SK-N-MC (cell line): ENCODE data around the gene HEATR5A.
"Not testable (repeated sequence)": the region's sequence is repeated elsewhere in the genome, so short reads cannot be mapped to it uniquely, and the experiment has no call there.

Experiments used
- DNase-seq: peaks from one replicate; pipeline ENCODE4 v3.0.0-alpha.2; 2011; ENCODE audit warnings: low read depth, low spot score
- H3K27ac ChIP-seq: fragments of 200-600 bp; sonication (generic); 2 replicates; pipeline ENCODE4 v1.5.1; 2016; ENCODE audit warnings: mixed run types
- H3K36me3 ChIP-seq: fragments of 200-600 bp; sonication (generic); 2 replicates; pipeline ENCODE4 v1.6.1; 2017; ENCODE audit warnings: antibody characterized with exemption, low read length, mixed read lengths; ENCODE audit not compliant: insufficient read depth
- H3K4me3 ChIP-seq: fragments of 200-600 bp; sonication (generic); 2 replicates; pipeline ENCODE4 v1.5.1; 2016
- H3K9ac ChIP-seq: fragments of 200-600 bp; sonication (generic); 2 replicates; pipeline ENCODE4 v1.8.0; 2017; ENCODE audit warnings: mixed run types, mixed read lengths; ENCODE audit not compliant: insufficient read length
- H3K9me3 ChIP-seq: fragments of 200-600 bp; sonication (generic); 2 replicates; pipeline ENCODE4 v1.6.1; 2017; ENCODE audit warnings: low read depth, mild to moderate bottlenecking, antibody characterized with exemption, low read length, moderate library complexity, mixed read lengths
- EZH2 ChIP-seq: fragments of 200-600 bp; sonication (generic); IDR thresholded peaks from one replicate; pipeline ENCODE4 v1.6.1; 2017; ENCODE audit warnings: antibody characterized with exemption
- FOXP2 ChIP-seq: optimal IDR thresholded peaks from 2 replicates; pipeline ENCODE3; 2011; ENCODE audit warnings: mild to moderate bottlenecking, moderate library complexity; ENCODE audit not compliant: insufficient read depth; ENCODE audit errors: extremely low read length, control extremely low read depth
- POLR2AphosphoS5 ChIP-seq: IDR thresholded peaks from 2 replicates; pipeline ENCODE4 v1.6.1; 2012; ENCODE audit warnings: mild to moderate bottlenecking, low read depth, low read length, borderline replicate concordance

HEATR5A gene

DNA sequence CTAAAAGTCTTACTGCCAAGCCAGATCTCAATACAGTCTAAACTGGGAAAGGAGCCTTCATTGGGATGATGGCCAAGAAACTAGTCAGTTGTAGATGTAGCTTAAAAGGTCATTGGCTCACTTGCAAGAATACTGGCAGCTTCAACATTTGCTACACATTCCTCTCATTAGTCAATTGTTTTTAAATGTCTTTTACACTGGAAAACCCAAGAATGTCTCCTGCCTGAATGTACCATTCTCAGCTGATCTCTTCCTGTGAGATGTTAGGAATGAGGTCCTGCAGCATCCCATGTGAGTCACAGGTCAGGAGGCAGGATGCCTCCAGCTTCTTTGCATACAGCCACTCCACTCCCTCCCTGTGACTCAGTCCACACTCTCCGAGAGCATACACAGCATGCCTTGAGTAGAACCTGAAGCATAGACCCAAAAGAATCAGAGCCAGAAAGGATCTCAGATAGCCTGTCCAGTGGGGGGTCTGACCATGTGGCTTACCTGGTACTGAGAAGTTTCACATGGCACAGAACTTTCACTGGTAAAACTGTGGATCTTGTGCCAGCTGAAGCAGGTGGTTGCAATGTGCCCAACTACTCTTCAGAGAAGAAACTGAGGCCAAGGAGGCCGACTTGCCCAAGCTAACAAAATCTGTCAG is 156.7 kb downstream of the HEATR5A start:
- no peaks in the 10 kb centered on the region for H3K36me3 ChIP-seq
- no peak overlapping the region for H3K27ac ChIP-seq
- no peak overlapping the region for H3K9ac ChIP-seq
- no peak overlapping the region for H3K4me3 ChIP-seq
- DNase-seq: no peak
- H3K9me3 ChIP-seq: no peaks in the 10 kb centered on the region
- no peak for TF ChIP-seq EZH2
- no peak for TF ChIP-seq POLR2AphosphoS5
- TF ChIP-seq FOXP2: no peak

DNA sequence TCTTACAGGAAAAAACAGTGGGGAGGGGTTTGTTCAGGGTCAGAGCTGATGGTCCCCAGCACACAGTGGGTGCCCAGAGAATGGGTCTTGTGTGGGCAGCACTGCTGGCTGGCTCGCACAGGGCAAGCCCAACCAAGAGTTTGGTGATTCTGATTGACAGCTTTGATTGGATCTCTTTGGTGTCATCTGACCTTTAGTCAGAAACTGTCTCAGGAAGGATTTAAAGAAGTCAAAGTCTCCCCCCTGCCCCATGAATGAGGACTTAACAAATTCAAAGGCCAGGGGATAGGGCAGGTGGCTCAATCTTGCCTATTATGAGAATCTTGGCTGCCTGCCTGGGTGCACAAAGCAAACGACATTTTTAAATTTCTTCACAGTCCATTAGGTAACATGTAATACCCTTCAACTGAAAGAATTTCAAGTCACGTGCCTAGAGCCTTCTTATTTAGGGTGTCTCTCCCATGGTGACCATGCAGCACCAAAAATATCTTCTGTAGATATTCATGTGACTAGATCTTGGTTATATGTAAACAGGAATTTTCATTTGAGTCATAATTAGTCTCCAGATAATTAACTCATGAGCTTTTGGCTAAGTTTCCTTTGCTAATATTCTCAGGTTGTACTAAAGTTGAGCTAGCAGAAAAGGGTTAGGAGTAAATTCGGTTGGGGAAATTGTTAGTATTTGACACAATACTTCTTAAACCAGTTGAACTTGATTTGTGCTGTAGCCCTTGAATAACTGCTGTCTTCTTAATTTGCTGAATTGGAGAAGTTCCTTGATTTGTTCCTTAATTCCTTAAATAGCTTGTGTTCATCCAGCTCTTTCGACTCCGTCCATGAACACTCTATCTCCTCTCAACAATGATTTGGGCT is 158.3 kb downstream of the HEATR5A start:
- Histone ChIP-seq H3K9ac (no peak overlapping the region), H3K27ac (no peak overlapping the region), H3K9me3 (no peaks in the 10 kb centered on the region), H3K36me3 (no peaks in the 10 kb centered on the region), H3K4me3 (no peak overlapping the region)
- DNase-seq: no peak
- TF ChIP-seq EZH2: no peak
- no peak for TF ChIP-seq FOXP2
- TF ChIP-seq POLR2AphosphoS5: no peak

DNA sequence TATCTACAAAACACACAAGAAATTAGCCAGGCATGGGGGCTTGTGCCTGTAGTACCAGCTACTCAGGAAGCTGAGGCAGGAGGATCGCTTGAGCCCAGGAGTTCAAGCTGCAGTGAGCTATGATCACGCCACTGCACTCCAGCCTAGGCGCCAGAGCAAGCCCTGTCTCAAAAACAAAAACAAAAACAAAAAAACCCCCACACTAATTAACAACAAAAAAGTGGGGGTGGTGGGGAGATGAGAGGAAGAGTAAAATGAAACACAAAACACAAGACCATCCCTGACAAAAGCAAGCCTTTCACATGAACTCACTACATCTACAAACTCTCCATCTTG is 158.9 kb downstream of the HEATR5A start:
- no peaks in the 10 kb centered on the region for H3K36me3 ChIP-seq
- no peak overlapping the region for H3K9ac ChIP-seq
- no peak for DNase-seq
- H3K27ac ChIP-seq: no peak overlapping the region
- no peak overlapping the region for H3K4me3 ChIP-seq
- no peaks in the 10 kb centered on the region for H3K9me3 ChIP-seq
- TF ChIP-seq FOXP2 (no peak), EZH2 (no peak), POLR2AphosphoS5 (no peak)

DNA sequence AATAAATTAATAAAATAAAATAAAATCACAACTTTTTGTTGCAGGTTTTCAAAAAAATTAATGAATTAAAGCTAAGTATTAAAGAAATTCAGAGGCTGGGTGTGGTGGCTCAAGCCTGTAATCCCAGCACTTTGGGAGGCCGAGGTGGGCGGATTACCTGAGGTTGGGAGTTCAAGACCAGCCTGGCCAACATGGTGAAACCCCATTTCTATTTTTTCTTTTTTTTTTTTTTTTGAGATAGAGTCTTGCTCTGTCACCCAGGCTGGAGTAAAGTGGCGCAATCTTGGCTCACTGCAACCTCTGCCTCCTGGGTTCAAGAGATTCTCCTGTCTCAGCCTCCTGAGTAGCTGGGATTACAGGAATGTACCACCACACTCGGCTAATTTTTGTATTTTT is 161.3 kb downstream of the HEATR5A start:
- DNase-seq, H3K9me3 ChIP-seq, H3K27ac ChIP-seq, H3K36me3 ChIP-seq, H3K9ac ChIP-seq, H3K4me3 ChIP-seq: not testable (repeated sequence)

DNA sequence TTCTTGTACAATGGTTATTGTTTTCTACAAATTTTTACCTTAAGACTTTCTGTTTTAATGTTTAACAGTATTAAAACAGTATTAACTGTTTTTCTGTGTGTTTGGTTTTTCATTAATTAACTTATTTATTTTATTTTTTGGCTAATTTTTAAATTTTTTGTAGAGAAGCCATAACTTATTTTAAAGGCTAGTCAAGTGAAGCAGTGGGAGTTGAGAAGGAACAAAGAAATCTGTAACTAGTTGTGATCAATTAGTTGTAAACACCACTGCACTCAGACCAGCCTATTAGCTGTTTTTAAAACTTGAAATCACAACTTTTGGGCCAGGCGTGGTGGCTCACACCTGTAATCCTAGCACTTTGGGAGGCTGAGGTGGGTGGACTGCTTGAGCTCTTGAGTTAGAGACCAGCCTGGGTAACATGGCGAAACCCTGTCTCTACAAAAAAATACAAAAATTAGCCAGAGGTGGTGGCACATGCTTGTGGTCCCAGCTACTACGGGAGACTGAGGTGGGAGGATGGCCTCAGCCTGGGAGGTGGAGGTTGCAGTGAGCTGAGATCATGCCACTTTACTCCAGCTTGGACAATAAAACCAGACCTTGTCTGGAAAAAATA is 161.8 kb downstream of the HEATR5A start:
- Histone ChIP-seq H3K4me3 (no peak overlapping the region), H3K9me3 (no peaks in the 10 kb centered on the region), H3K36me3 (no peaks in the 10 kb centered on the region), H3K9ac (no peak overlapping the region), H3K27ac (no peak overlapping the region)
- TF ChIP-seq FOXP2 (no peak), EZH2 (no peak), POLR2AphosphoS5 (no peak)
- no peak for DNase-seq

DNA sequence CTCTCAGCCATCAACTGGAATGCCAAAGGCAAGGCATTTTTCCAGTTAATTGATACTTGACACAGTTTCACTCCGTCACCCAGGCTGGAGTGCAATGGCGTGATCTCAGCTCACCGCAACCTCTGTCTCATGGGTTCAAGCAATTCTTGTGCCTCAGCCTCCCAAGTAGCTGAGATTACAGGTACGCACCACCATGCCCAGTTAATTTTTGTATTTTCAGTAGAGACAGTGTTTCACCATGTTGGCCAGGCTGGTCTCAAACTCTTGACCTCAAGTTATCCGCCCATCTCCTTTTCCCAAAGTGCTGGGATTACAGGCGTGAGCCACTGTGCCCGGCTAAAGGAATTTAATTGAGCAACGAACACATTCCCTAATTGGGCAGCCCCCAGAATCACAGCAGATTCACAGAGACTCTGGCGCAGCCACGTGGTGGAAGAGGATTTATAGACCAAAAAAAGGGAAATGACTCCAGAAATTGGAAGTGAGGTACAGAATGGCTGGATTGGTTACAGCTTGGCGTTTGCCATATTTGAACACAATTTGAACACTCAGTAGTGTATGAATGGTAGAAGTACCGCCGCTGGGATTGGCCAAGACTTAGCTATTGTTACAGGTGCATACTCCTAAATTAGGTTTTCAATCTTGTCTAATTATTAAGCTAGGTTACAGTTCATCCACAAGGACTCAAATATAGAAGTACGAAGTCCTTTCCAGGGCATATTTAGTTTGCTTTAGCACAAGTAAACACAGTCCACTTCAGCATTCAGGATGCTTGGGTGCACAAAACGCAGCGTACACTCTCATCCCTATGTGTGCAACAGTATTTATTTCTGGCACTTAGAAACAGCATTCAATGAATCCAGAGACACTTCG is 162.6 kb downstream of the HEATR5A start:
- not testable (repeated sequence) for DNase-seq, H3K9ac ChIP-seq, H3K36me3 ChIP-seq, H3K9me3 ChIP-seq, H3K27ac ChIP-seq, H3K4me3 ChIP-seq

DNA sequence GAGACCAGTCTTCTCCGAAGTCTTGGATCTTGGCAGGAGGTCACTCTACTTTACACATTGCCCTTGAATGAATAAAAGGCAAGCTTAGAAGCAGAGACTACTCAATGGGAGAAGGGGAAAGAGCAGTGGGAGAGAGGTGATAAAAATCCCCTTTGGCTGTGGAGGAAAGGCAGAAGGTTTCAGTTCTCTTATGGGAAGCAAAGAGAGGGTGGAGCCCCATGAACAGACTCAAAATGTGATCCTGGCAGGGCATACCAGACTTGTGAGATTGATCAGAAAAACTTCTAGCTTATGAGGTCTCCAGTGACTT is 163.2 kb downstream of the HEATR5A start:
- Histone ChIP-seq H3K36me3 (no peaks in the 10 kb centered on the region), H3K9me3 (no peaks in the 10 kb centered on the region), H3K4me3 (no peak overlapping the region), H3K27ac (no peak overlapping the region), H3K9ac (no peak overlapping the region)
- no peak for DNase-seq
- TF ChIP-seq EZH2 (no peak), POLR2AphosphoS5 (no peak), FOXP2 (no peak)

DNA sequence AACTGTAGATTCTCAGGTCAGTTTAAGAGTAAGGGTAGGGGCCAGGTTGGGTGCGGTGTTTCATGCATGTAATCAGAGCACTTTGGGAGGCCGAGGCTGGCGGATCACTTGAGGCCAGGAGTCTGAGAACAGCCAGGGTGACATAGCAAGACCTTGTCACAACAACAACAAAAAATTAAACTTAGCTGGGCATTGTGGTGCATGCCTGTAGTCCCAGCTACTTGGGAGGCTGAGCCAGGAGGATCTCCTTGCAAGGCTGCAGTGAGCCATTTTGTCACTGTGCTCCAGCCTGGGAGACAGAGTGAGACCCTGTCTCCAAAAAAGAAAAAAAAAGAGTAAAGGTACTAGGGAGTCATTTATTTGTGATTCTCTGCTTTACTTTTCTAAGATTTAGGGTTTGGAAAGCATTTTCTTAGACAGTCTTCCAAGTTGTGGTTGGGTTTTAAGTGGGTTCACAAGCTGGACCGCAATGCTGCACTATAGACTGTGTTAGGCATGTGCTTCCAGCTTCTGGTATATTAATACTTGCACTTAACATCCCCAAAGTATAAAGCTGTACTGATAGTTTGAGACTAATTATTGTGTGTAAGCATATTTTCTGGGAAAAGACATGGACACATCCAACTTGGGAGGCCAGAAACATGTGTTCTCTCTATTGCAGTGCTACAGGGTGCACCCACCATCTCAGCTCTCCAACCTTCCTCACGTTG is 163.7 kb downstream of the HEATR5A start:
- TF ChIP-seq EZH2 (no peak), FOXP2 (no peak), POLR2AphosphoS5 (no peak)
- Histone ChIP-seq H3K27ac (no peak overlapping the region), H3K36me3 (no peaks in the 10 kb centered on the region), H3K9me3 (no peaks in the 10 kb centered on the region), H3K4me3 (no peak overlapping the region), H3K9ac (no peak overlapping the region)
- no peak for DNase-seq

DNA sequence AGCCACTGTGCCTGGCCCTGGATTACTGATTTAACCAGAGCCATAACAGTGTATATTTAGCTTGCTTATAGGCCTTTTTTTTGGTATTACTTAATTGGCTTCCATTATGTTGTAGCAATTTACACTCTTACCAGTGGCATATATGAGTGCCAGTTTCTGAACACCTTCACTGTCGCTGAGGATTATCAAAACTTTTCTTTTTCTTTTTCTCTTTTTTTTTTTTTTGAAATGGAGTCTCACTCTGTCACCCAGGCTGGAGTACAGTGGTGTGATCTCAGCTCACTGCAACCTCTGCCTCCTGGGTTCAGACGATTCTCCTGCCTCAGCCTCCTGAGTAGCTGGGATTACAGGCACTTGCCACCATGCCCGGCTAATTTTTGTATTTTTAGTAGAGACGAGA is 164.4 kb downstream of the HEATR5A start:
- not testable (repeated sequence) for H3K9me3 ChIP-seq, H3K27ac ChIP-seq, H3K4me3 ChIP-seq, DNase-seq, H3K36me3 ChIP-seq, H3K9ac ChIP-seq
